B cell (primary cell): Measurements from ENCODE around the gene BPIFB2. TPM values are rescaled to one million over a fixed set of nuclear protein-coding genes. Genes with fewer than 3 reads are reported as not detected.

ENCODE experiments used
- ATAC-seq: fragments of 200-7000 bp; cut with Tn5 transposase; one replicate; pipeline ENCODE4 v1.10.0; 2021; ENCODE audit warnings: low read depth, mild to moderate bottlenecking, moderate number of reproducible peaks, moderate library complexity
- CTCF ChIA-PET: fragments of 350-600 bp; sonication (Branson Sonifier 250); formaldehyde crosslinking; loops from one replicate; lab custom pipeline; 2021; ENCODE audit warnings: antibody characterized with exemption, inconsistent platforms; lab: Charles Lee
- POLR2A ChIA-PET: fragments of 350-600 bp; sonication (Branson Sonifier 250); formaldehyde crosslinking; loops from one replicate; lab custom pipeline; 2021; ENCODE audit warnings: antibody characterized with exemption; lab: Charles Lee
- DNase-seq: peaks from one replicate; pipeline ENCODE4 v3.0.0; 2013
- H2AFZ ChIP-seq: 2 replicates; pipeline ENCODE4 v1.6.1; 2012; ENCODE audit warnings: mild to moderate bottlenecking, low read depth, low read length; ENCODE audit not compliant: insufficient read depth, poor library complexity, severe bottlenecking
- H3K27ac ChIP-seq, 2 donors: 1 replicate in 1 of 2; 2 replicates in 1 of 2; pipeline ENCODE4 v1.5.1; 2012 to 2013; ENCODE audit warnings: low read length in 2 of 2, mild to moderate bottlenecking in 2 of 2, moderate library complexity in 1 of 2
- H3K27me3 ChIP-seq, 4 experiments: fragments of 200-600 bp in 1 of 4; sonication (generic) in 1 of 4; replicated peaks in 1 of 4; 1 replicate in 2 of 4; 2 replicates in 2 of 4; pipeline versions ENCODE4 v1.6.1 to v1.7.0; 2013 to 2016; ENCODE audit warnings: low read length in 3 of 4, mild to moderate bottlenecking in 2 of 4, mixed read lengths in 1 of 4, moderate library complexity in 1 of 4; ENCODE audit not compliant: insufficient read depth in 4 of 4, control insufficient read depth in 3 of 4; ENCODE audit errors: control extremely low read depth in 1 of 4
- H3K36me3 ChIP-seq, 2 experiments: replicated peaks in 1 of 2; 1 replicate in 1 of 2; 2 replicates in 1 of 2; pipeline versions ENCODE4 v1.6.1 to v1.7.1; 2013; ENCODE audit warnings: low read length in 1 of 2; ENCODE audit not compliant: insufficient read depth in 2 of 2, control insufficient read depth in 1 of 2; ENCODE audit errors: control extremely low read depth in 1 of 2, extremely low read depth in 1 of 2
- H3K4me1 ChIP-seq, 2 donors: fragments of 200-600 bp in 1 of 2; sonication (generic) in 1 of 2; 1 replicate in 1 of 2; 2 replicates in 1 of 2; pipeline versions ENCODE4 v1.5.1 to v1.6.1; 2013 to 2017; ENCODE audit warnings: low read length in 2 of 2; ENCODE audit not compliant: control insufficient read depth in 2 of 2, insufficient read depth in 2 of 2
- H3K4me2 ChIP-seq: replicated peaks from 2 replicates; pipeline ENCODE3; 2012; ENCODE audit warnings: mild to moderate bottlenecking, low read depth, low read length; ENCODE audit not compliant: poor library complexity, severe bottlenecking
- H3K4me3 ChIP-seq, 5 experiments: fragments of 200-600 bp in 1 of 5; sonication (generic) in 1 of 5; 1 replicate in 3 of 5; 2 replicates in 2 of 5; pipeline versions ENCODE4 v1.5.1 to v1.7.0; 2011 to 2016; ENCODE audit warnings: low read length in 4 of 5, mild to moderate bottlenecking in 4 of 5, low read depth in 2 of 5, control low read depth in 1 of 5, moderate library complexity in 1 of 5; ENCODE audit not compliant: insufficient read depth in 1 of 5; ENCODE audit errors: control extremely low read depth in 1 of 5, extremely low read depth in 1 of 5
- H3K79me2 ChIP-seq: fragments of 200-600 bp; sonication (generic); one replicate; pipeline ENCODE4 v1.6.0; 2016; ENCODE audit warnings: low read length; ENCODE audit not compliant: control insufficient read depth, insufficient read depth
- H3K9ac ChIP-seq: fragments of 200-600 bp; sonication (generic); 2 replicates; pipeline ENCODE4 v1.6.1; 2017; ENCODE audit warnings: mild to moderate bottlenecking, low read length, moderate library complexity
- H3K9me3 ChIP-seq, 3 donors: one replicate each; pipeline versions ENCODE4 v1.6.1 to v1.7.1; 2013; ENCODE audit warnings: low read length in 2 of 3; ENCODE audit not compliant: control insufficient read depth in 2 of 3, insufficient read depth in 1 of 3; ENCODE audit errors: control extremely low read depth in 1 of 3
- H4K20me1 ChIP-seq: 2 replicates; pipeline ENCODE4 v1.6.0; 2012; ENCODE audit warnings: mild to moderate bottlenecking, low read length; ENCODE audit not compliant: insufficient read depth, control insufficient read depth, poor library complexity, severe bottlenecking
- H3K27ac Mint-ChIP-seq: one replicate; pipeline ENCODE4 v1.8.0; 2021; ENCODE audit warnings: mixed read lengths
- H3K27me3 Mint-ChIP-seq: one replicate; pipeline ENCODE4 v1.8.0; 2021; ENCODE audit warnings: mixed read lengths
- H3K4me1 Mint-ChIP-seq: one replicate; pipeline ENCODE4 v1.8.0; 2021; ENCODE audit warnings: mixed read lengths
- H3K4me3 Mint-ChIP-seq: one replicate; pipeline ENCODE4 v1.8.0; 2021; ENCODE audit warnings: mixed read lengths
- H3K9me3 Mint-ChIP-seq: one replicate; pipeline ENCODE4 v1.8.0; 2022; ENCODE audit warnings: mixed read lengths; ENCODE audit not compliant: insufficient read depth
- EZH2 ChIP-seq: IDR thresholded peaks from 2 replicates; pipeline ENCODE4 v1.6.1; 2012; ENCODE audit warnings: borderline replicate concordance, low read depth, mild to moderate bottlenecking, moderate library complexity, low read length; ENCODE audit not compliant: insufficient read depth, poor library complexity, severe bottlenecking
- WGBS: methylation state at CpG from one replicate; pipeline ENCODE4 v1.1.5; 2013; ENCODE audit warnings: missing lambda C conversion rate; ENCODE audit not compliant: insufficient coverage; 5-methylcytosine and 5-hydroxymethylcytosine counted together
- intact Hi-C: fragments of 100-400 bp; cut with micrococcal nuclease; formaldehyde crosslinking; loops from one replicate; pipeline ENCODE4 v1.10.0; 2022
- polyA plus RNA-seq: library from polyadenylated mRNA; depleted of rRNA; stranded (reverse); fragments of >200 nt; gene quantifications from 2 replicates; pipeline ENCODE4 v1.2.3, GENCODE V29; 2012
- total RNA-seq, 2 donors: library from RNA; stranded (reverse); fragments of 120-200 nt in 1 of 2; gene quantifications; 1 replicate in 1 of 2; 2 replicates in 1 of 2; pipeline versions ENCODE4 v1.2.3 to v1.2.4, GENCODE V29; 2013 to 2022
- TF ChIP-seq, protein P1 (sequence below): fragments of 200-600 bp; IDR thresholded peaks from one replicate; pipeline ENCODE4 v1.8.0; 2022; ENCODE audit warnings: antibody characterized with exemption, mild to moderate bottlenecking

BPIFB2 gene
- total and polyA plus RNA-seq, 2 donors (not counting 1 experiment from before 2014, with no cell fraction given), result not detected

DNA sequence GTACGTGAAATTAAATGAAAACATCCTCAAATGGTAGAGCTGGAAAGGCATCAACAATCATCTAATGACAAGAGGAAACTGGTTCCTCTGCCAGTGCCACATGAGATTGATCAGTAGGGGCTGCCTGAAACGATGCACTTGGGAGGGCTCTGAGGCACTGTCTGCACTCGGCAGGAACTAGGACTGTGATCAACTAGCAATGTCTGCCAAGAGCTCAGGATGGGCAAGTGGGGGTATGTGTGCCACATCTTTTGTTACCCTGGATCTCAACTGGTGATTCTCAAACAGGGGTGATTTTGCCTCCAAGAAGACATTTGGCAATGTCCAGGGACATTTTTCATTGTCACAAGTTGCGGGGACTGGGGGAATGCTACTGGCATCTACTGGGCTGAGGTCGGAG is 25.9 kb downstream of the BPIFB2 start:
- Histone ChIP-seq H3K36me3 (no peaks in the 10 kb centered on the region), H3K4me2 (no peak overlapping the region), H3K4me3 (no peak overlapping the region), H3K27me3 (peaks cover 0 to 7% (median 0%) of the 10 kb centered on the region in 4 experiments), H3K4me1 (no peaks in the 10 kb centered on the region), H3K27ac (no peak overlapping the region), H3K79me2 (no peaks in the 10 kb centered on the region), H4K20me1 (no peaks in the 10 kb centered on the region), H2AFZ (no peak overlapping the region), H3K9ac (no peak overlapping the region), H3K9me3 (peaks cover 0 to 8% (median 4%) of the 10 kb centered on the region in 3 donors)
- no peak for TF ChIP-seq EZH2
- DNase-seq (no peak), ATAC-seq (no peak)
- 73% methylated on average over 3 of the region's 5 CpGs for WGBS
- CTCF ChIA-PET, result no interaction called here
- POLR2A ChIA-PET, result no interaction called here
- H3K4me3 Mint-ChIP-seq, result no peak overlapping the region
- peaks cover 16% of the 10 kb centered on the region for H3K27me3 Mint-ChIP-seq
- no peaks in the 10 kb centered on the region for H3K4me1 Mint-ChIP-seq
- H3K27ac Mint-ChIP-seq, result no peak overlapping the region
- peaks cover 4% of the 10 kb centered on the region for H3K9me3 Mint-ChIP-seq
- intact Hi-C loops, result no loop called here

DNA sequence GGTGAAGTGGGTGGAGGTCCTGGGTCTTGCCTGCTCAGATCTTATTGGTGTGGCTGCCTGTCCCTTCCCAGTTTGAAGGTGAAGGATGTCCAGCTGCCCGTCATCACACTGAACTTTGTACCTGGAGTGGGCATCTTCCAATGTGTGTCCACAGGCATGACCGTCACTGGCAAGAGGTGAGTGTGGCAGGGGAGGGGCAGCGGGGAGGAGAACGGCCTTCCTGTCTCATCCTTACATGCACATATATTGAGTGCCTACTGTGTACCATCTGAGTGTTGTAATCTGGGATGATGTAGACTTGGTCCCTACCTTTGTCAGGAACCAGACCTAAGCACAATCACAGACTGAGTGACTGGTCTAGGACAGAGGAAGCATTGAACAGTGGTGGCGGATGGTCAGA is 26.6 kb downstream of the BPIFB2 start:
- ChIA-PET CTCF (no interaction called here), POLR2A (no interaction called here)
- Histone ChIP-seq H3K36me3 (no peaks in the 10 kb centered on the region), H3K4me2 (no peak overlapping the region), H3K27ac (no peak overlapping the region), H3K9ac (no peak overlapping the region), H2AFZ (no peak overlapping the region), H3K79me2 (no peaks in the 10 kb centered on the region), H3K27me3 (peaks cover 0 to 7% (median 0%) of the 10 kb centered on the region in 4 experiments), H4K20me1 (no peaks in the 10 kb centered on the region), H3K4me1 (no peaks in the 10 kb centered on the region), H3K4me3 (no peak overlapping the region), H3K9me3 (peaks cover 0 to 8% (median 4%) of the 10 kb centered on the region in 3 donors)
- H3K4me1 Mint-ChIP-seq, result no peaks in the 10 kb centered on the region
- TF ChIP-seq, protein P1, sequence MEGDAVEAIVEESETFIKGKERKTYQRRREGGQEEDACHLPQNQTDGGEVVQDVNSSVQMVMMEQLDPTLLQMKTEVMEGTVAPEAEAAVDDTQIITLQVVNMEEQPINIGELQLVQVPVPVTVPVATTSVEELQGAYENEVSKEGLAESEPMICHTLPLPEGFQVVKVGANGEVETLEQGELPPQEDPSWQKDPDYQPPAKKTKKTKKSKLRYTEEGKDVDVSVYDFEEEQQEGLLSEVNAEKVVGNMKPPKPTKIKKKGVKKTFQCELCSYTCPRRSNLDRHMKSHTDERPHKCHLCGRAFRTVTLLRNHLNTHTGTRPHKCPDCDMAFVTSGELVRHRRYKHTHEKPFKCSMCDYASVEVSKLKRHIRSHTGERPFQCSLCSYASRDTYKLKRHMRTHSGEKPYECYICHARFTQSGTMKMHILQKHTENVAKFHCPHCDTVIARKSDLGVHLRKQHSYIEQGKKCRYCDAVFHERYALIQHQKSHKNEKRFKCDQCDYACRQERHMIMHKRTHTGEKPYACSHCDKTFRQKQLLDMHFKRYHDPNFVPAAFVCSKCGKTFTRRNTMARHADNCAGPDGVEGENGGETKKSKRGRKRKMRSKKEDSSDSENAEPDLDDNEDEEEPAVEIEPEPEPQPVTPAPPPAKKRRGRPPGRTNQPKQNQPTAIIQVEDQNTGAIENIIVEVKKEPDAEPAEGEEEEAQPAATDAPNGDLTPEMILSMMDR, result no peak
- no peak for TF ChIP-seq EZH2
- DNase-seq (no peak), ATAC-seq (no peak)
- peaks cover 19% of the 10 kb centered on the region for H3K27me3 Mint-ChIP-seq
- intact Hi-C loops, result no loop called here
- no peak overlapping the region for H3K4me3 Mint-ChIP-seq
- H3K9me3 Mint-ChIP-seq, result peaks cover 4% of the 10 kb centered on the region
- WGBS, result 100% methylated on average over 1 of the region's 5 CpGs
- no peak overlapping the region for H3K27ac Mint-ChIP-seq
